B cell (primary cell): ENCODE measurements around the gene FXYD7. TPM values are rescaled to one million over a fixed set of nuclear protein-coding genes. Genes with fewer than 3 reads are reported as not detected.

Experiments used
- ATAC-seq: fragments of 200-7000 bp; cut with Tn5 transposase; one replicate; pipeline ENCODE4 v1.10.0; 2021; ENCODE audit warnings: low read depth, mild to moderate bottlenecking, moderate number of reproducible peaks, moderate library complexity
- CTCF ChIA-PET: fragments of 350-600 bp; sonication (Branson Sonifier 250); formaldehyde crosslinking; loops from one replicate; lab custom pipeline; 2021; ENCODE audit warnings: antibody characterized with exemption, inconsistent platforms; lab: Charles Lee
- POLR2A ChIA-PET: fragments of 350-600 bp; sonication (Branson Sonifier 250); formaldehyde crosslinking; loops from one replicate; lab custom pipeline; 2021; ENCODE audit warnings: antibody characterized with exemption; lab: Charles Lee
- DNase-seq: peaks from one replicate; pipeline ENCODE4 v3.0.0; 2013
- H2AFZ ChIP-seq: 2 replicates; pipeline ENCODE4 v1.6.1; 2012; ENCODE audit warnings: mild to moderate bottlenecking, low read depth, low read length; ENCODE audit not compliant: insufficient read depth, poor library complexity, severe bottlenecking
- H3K27ac ChIP-seq, 2 donors: 1 replicate in 1 of 2; 2 replicates in 1 of 2; pipeline ENCODE4 v1.5.1; 2012 to 2013; ENCODE audit warnings: low read length in 2 of 2, mild to moderate bottlenecking in 2 of 2, moderate library complexity in 1 of 2
- H3K27me3 ChIP-seq, 4 experiments: fragments of 200-600 bp in 1 of 4; sonication (generic) in 1 of 4; replicated peaks in 1 of 4; 1 replicate in 2 of 4; 2 replicates in 2 of 4; pipeline versions ENCODE4 v1.6.1 to v1.7.0; 2013 to 2016; ENCODE audit warnings: low read length in 3 of 4, mild to moderate bottlenecking in 2 of 4, mixed read lengths in 1 of 4, moderate library complexity in 1 of 4; ENCODE audit not compliant: insufficient read depth in 4 of 4, control insufficient read depth in 3 of 4; ENCODE audit errors: control extremely low read depth in 1 of 4
- H3K36me3 ChIP-seq, 2 experiments: replicated peaks in 1 of 2; 1 replicate in 1 of 2; 2 replicates in 1 of 2; pipeline versions ENCODE4 v1.6.1 to v1.7.1; 2013; ENCODE audit warnings: low read length in 1 of 2; ENCODE audit not compliant: insufficient read depth in 2 of 2, control insufficient read depth in 1 of 2; ENCODE audit errors: control extremely low read depth in 1 of 2, extremely low read depth in 1 of 2
- H3K4me1 ChIP-seq, 2 donors: fragments of 200-600 bp in 1 of 2; sonication (generic) in 1 of 2; 1 replicate in 1 of 2; 2 replicates in 1 of 2; pipeline versions ENCODE4 v1.5.1 to v1.6.1; 2013 to 2017; ENCODE audit warnings: low read length in 2 of 2; ENCODE audit not compliant: control insufficient read depth in 2 of 2, insufficient read depth in 2 of 2
- H3K4me2 ChIP-seq: replicated peaks from 2 replicates; pipeline ENCODE3; 2012; ENCODE audit warnings: mild to moderate bottlenecking, low read depth, low read length; ENCODE audit not compliant: poor library complexity, severe bottlenecking
- H3K4me3 ChIP-seq, 5 experiments: fragments of 200-600 bp in 1 of 5; sonication (generic) in 1 of 5; 1 replicate in 3 of 5; 2 replicates in 2 of 5; pipeline versions ENCODE4 v1.5.1 to v1.7.0; 2011 to 2016; ENCODE audit warnings: low read length in 4 of 5, mild to moderate bottlenecking in 4 of 5, low read depth in 2 of 5, control low read depth in 1 of 5, moderate library complexity in 1 of 5; ENCODE audit not compliant: insufficient read depth in 1 of 5; ENCODE audit errors: control extremely low read depth in 1 of 5, extremely low read depth in 1 of 5
- H3K79me2 ChIP-seq: fragments of 200-600 bp; sonication (generic); one replicate; pipeline ENCODE4 v1.6.0; 2016; ENCODE audit warnings: low read length; ENCODE audit not compliant: control insufficient read depth, insufficient read depth
- H3K9ac ChIP-seq: fragments of 200-600 bp; sonication (generic); 2 replicates; pipeline ENCODE4 v1.6.1; 2017; ENCODE audit warnings: mild to moderate bottlenecking, low read length, moderate library complexity
- H3K9me3 ChIP-seq, 3 donors: one replicate each; pipeline versions ENCODE4 v1.6.1 to v1.7.1; 2013; ENCODE audit warnings: low read length in 2 of 3; ENCODE audit not compliant: control insufficient read depth in 2 of 3, insufficient read depth in 1 of 3; ENCODE audit errors: control extremely low read depth in 1 of 3
- H4K20me1 ChIP-seq: 2 replicates; pipeline ENCODE4 v1.6.0; 2012; ENCODE audit warnings: mild to moderate bottlenecking, low read length; ENCODE audit not compliant: insufficient read depth, control insufficient read depth, poor library complexity, severe bottlenecking
- H3K27ac Mint-ChIP-seq: one replicate; pipeline ENCODE4 v1.8.0; 2021; ENCODE audit warnings: mixed read lengths
- H3K27me3 Mint-ChIP-seq: one replicate; pipeline ENCODE4 v1.8.0; 2021; ENCODE audit warnings: mixed read lengths
- H3K4me1 Mint-ChIP-seq: one replicate; pipeline ENCODE4 v1.8.0; 2021; ENCODE audit warnings: mixed read lengths
- H3K4me3 Mint-ChIP-seq: one replicate; pipeline ENCODE4 v1.8.0; 2021; ENCODE audit warnings: mixed read lengths
- H3K9me3 Mint-ChIP-seq: one replicate; pipeline ENCODE4 v1.8.0; 2022; ENCODE audit warnings: mixed read lengths; ENCODE audit not compliant: insufficient read depth
- CTCF ChIP-seq: fragments of 200-600 bp; IDR thresholded peaks from one replicate; pipeline ENCODE4 v1.8.0; 2022; ENCODE audit warnings: antibody characterized with exemption, mild to moderate bottlenecking
- EZH2 ChIP-seq: IDR thresholded peaks from 2 replicates; pipeline ENCODE4 v1.6.1; 2012; ENCODE audit warnings: borderline replicate concordance, low read depth, mild to moderate bottlenecking, moderate library complexity, low read length; ENCODE audit not compliant: insufficient read depth, poor library complexity, severe bottlenecking
- WGBS: methylation state at CpG from one replicate; pipeline ENCODE4 v1.1.5; 2013; ENCODE audit warnings: missing lambda C conversion rate; ENCODE audit not compliant: insufficient coverage; 5-methylcytosine and 5-hydroxymethylcytosine counted together
- intact Hi-C: fragments of 100-400 bp; cut with micrococcal nuclease; formaldehyde crosslinking; loops from one replicate; pipeline ENCODE4 v1.10.0; 2022
- polyA plus RNA-seq: library from polyadenylated mRNA; depleted of rRNA; stranded (reverse); fragments of >200 nt; gene quantifications from 2 replicates; pipeline ENCODE4 v1.2.3, GENCODE V29; 2012
- total RNA-seq, 2 donors: library from RNA; stranded (reverse); fragments of 120-200 nt in 1 of 2; gene quantifications; 1 replicate in 1 of 2; 2 replicates in 1 of 2; pipeline versions ENCODE4 v1.2.3 to v1.2.4, GENCODE V29; 2013 to 2022

The FXYD7 gene
- total and polyA plus RNA-seq, 2 donors (not counting 1 experiment from before 2014, with no cell fraction given) = 3.8 to 27.4 TPM

GRCh38 chr19:35125749-35126623, 17.1 kb upstream of the FXYD7 start:
- no peak for DNase-seq
- ATAC-seq = no peak
- H3K27me3 Mint-ChIP-seq = no peaks in the 10 kb centered on the region
- no peaks in the 10 kb centered on the region for H3K79me2 ChIP-seq
- H3K36me3 ChIP-seq = no peaks in the 10 kb centered on the region
- no peak overlapping the region for H3K4me2 ChIP-seq
- H3K27ac ChIP-seq = no peak overlapping the region
- H3K27ac Mint-ChIP-seq = peak overlapping the region; percentile 50
- peak overlapping the region; percentile 37 for H3K4me3 Mint-ChIP-seq
- no peak for TF ChIP-seq CTCF
- TF ChIP-seq EZH2 = no peak
- intact Hi-C loops = loop anchor here (2.0 kb wide), 1 partner anchor 15 kb away; no protein-coding TSS in a partner anchor
- no peak overlapping the region for H2AFZ ChIP-seq
- ChIA-PET CTCF (interaction anchor here (1.9 to 2.7 kb wide), 2 partner anchors 10 to 15 kb away, joined by 6 to 11 read pairs; partner anchors contain the start of gene LGI4), POLR2A (no interaction called here)
- no peaks in the 10 kb centered on the region for H3K9me3 Mint-ChIP-seq
- H3K4me1 Mint-ChIP-seq = peaks cover 15% of the 10 kb centered on the region
- H3K4me1 ChIP-seq = peaks cover 10 to 17% of the 10 kb centered on the region in 2 donors
- no peaks in the 10 kb centered on the region for H3K27me3 ChIP-seq
- no peak overlapping the region for H3K4me3 ChIP-seq
- 96% methylated on average over 35 of the region's 35 CpGs for WGBS
- H3K9ac ChIP-seq = no peak overlapping the region
- no peaks in the 10 kb centered on the region for H4K20me1 ChIP-seq
- no peaks in the 10 kb centered on the region for H3K9me3 ChIP-seq

GRCh38 chr19:35126624-35126959, 16.5 kb upstream of the FXYD7 start:
- Mint-ChIP-seq H3K9me3 (no peaks in the 10 kb centered on the region), H3K4me1 (peaks cover 15% of the 10 kb centered on the region), H3K4me3 (no peak overlapping the region), H3K27ac (no peak overlapping the region), H3K27me3 (no peaks in the 10 kb centered on the region)
- Histone ChIP-seq H3K4me3 (no peak overlapping the region), H3K4me2 (no peak overlapping the region), H3K36me3 (no peaks in the 10 kb centered on the region), H2AFZ (no peak overlapping the region), H3K79me2 (no peaks in the 10 kb centered on the region), H3K27ac (no peak overlapping the region), H4K20me1 (no peaks in the 10 kb centered on the region), H3K27me3 (no peaks in the 10 kb centered on the region), H3K9ac (no peak overlapping the region), H3K4me1 (peaks cover 10 to 17% of the 10 kb centered on the region in 2 donors), H3K9me3 (no peaks in the 10 kb centered on the region)
- ChIA-PET POLR2A (no interaction called here), CTCF (interaction anchor here (2.7 kb wide), 1 partner anchor 15 kb away, joined by 6 read pairs; no protein-coding TSS in a partner anchor)
- ATAC-seq (no peak), DNase-seq (no peak)
- WGBS = 92% methylated on average over 19 of the region's 20 CpGs
- TF ChIP-seq EZH2 (no peak), CTCF (no peak)
- intact Hi-C loops = no loop called here
